SIG-M5 treated with dmso at 0.1 percent for 504 hours (cell line): ENCODE measurements around the gene ZNF737.
"Not testable (repeated sequence)": the region's sequence is repeated elsewhere in the genome, so short reads cannot be mapped to it uniquely, and the experiment has no call there.

Experiments used
- DNase-seq: peaks from one replicate; lab custom pipeline; 2025; ENCODE audit not compliant: unreplicated experiment; lab: John Stamatoyannopoulos, UW

Gene ZNF737

GRCh38 chr19:20565321-20566018 is at the start of gene ZNF737:
TSS of gene ZNF737 (minus strand) at chr19:20565781. CDS start at chr19:20565640, 141 bp downstream.
- DNase-seq: peak; percentile 20

GRCh38 chr19:20614971-20615370 is 49.4 kb upstream of the ZNF737 start:
- not testable (repeated sequence) for DNase-seq

GRCh38 chr19:20612711-20613316 is 47.2 kb upstream of the ZNF737 start:
- DNase-seq: no peak

GRCh38 chr19:20611866-20612265 is 46.3 kb upstream of the ZNF737 start:
- no peak for DNase-seq

GRCh38 chr19:20607943-20608342 is 42.4 kb upstream of the ZNF737 start:
- DNase-seq: no peak

GRCh38 chr19:20558571-20558970 is 7.0 kb downstream of the ZNF737 start:
- DNase-seq: no peak

GRCh38 chr19:20558011-20558410 is 7.6 kb downstream of the ZNF737 start:
- no peak for DNase-seq

GRCh38 chr19:20544667-20545333 is 20.8 kb downstream of the ZNF737 start:
- DNase-seq: not testable (repeated sequence)

GRCh38 chr19:20530303-20530702 is 35.3 kb downstream of the ZNF737 start:
- not testable (repeated sequence) for DNase-seq

GRCh38 chr19:20513189-20513904 is 52.2 kb downstream of the ZNF737 start:
- DNase-seq: no peak

- DNase-seq: no peak
Measured at GRCh38 chr19:20503476-20503875, 62.1 kb downstream of the ZNF737 start.
